HCEC 1CT (cell line): Measurements from ENCODE around the gene AIG1.
A peak's percentile ranks its signal among the peaks of the same experiment; 100 is the strongest.

Source experiments
- DNase-seq: peaks from one replicate; pipeline ENCODE4 v3.0.0-alpha.2; 2017

The AIG1 gene

DNA sequence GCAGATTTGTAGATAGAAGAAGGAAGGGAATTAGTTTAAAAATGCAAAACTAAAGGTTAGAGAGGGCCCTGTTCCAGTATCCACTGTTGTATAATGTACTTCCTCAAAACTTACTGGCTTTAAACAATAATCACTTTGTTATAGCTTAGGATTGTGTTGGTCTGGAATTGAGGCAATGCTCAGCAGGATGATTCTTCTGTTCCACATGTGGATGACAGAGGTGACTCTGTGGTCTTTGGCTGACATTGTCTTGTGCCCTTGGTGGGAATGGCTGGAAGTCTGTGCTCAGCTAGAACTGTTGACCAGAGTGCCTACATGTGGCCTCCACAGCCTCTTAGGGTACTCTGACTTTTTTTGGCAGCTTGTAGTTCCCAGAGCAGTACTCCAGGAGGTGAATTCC is 143.4 kb downstream of the AIG1 start:
- DNase-seq, result no peak

DNA sequence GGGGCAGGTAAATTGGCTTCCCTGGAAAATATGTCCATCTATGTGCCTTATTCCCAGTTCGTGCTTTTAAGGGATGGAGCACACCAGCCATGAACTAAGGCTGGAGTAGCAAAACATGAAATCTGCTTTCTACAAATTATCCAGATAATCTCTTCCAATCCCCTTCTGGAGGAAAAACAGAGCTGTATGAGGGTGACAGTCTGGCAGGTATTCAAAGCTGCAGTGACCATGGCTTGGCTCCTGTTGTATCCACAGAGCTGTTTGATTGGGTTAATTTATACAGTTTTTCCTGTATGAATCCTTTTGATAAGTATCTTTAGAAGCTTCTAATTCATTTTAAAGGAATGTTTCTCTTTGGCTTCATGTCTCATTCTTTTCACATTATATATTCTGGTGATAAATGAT is 144.4 kb downstream of the AIG1 start:
- DNase-seq, result no peak

- DNase-seq, result no peak
These were observed 144.9 kb downstream of the AIG1 start for GRCh38 chr6:143205585-143205984.

DNA sequence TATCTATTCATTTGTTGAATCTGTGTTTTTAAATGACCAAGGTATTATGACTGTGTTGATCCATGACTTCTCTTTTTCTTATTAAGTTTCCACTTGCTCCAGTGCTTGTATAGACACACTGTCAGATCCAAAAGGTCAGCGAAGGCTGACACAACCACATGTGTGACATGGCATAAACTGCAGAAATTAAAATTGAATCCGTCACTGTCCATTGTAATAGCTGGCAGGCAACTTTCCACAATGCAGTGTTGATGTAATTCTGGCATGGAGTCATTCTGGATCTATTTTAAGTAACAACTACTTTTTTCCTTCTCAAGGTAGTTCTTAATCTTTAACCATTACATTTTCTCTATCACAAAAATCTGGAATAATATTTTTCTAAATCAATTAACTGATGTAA is 145.3 kb downstream of the AIG1 start:
- no peak for DNase-seq

GRCh38 chr6:143206550-143206949 is 145.9 kb downstream of the AIG1 start:
- no peak for DNase-seq

GRCh38 chr6:143210420-143210819 is 149.7 kb downstream of the AIG1 start:
- no peak for DNase-seq

- no peak for DNase-seq
These were observed 153.2 kb downstream of the AIG1 start for GRCh38 chr6:143213859-143214376.

- no peak for DNase-seq
These were observed 154.7 kb downstream of the AIG1 start for GRCh38 chr6:143215363-143215762.

DNA sequence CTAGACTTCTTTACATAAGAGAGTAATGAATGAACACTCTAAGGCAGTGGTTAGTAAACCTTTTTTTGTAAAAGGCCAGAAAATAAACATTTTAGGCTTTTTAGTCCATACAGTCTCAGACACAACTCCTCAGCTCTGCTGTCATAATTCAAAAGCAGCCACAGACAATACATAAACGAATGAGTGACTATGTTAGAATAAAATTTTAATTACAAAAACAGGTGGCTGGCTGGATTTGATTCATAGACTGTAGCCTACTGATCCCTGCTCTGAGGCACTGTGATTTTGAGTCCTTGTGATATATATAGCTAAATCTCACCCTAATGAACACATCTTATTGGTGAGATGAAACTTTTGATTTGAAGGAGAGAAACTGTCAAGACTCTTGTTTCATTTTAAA is 155.1 kb downstream of the AIG1 start:
- DNase-seq, result no peak

GRCh38 chr6:143218233-143218632 is 157.5 kb downstream of the AIG1 start:
- no peak for DNase-seq

- no peak for DNase-seq
These were observed 161.0 kb downstream of the AIG1 start for GRCh38 chr6:143221698-143222097.

- DNase-seq, result no peak
These were observed 161.6 kb downstream of the AIG1 start for GRCh38 chr6:143222310-143222709.

GRCh38 chr6:143222801-143223231 is 162.1 kb downstream of the AIG1 start:
- DNase-seq, result no peak

DNA sequence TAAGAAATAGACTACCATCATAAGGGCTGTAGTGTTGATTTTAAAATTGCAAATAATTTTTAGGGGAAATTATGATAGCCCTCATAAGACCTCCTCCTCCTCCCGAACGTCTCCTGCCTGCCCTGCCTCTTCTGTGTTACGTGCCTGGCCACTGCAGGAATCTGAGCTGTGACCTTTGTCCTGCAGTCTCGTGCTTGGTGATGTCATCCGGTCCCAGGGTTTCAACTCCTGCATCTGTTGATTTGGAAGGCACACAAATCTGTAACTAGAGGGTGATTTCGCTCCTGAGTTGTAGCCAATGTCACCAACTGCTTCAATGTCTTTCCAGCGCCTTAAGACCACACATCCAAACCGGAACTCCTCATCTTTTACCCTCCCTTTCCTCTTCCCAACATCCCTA is 163.2 kb downstream of the AIG1 start:
- peak; percentile 18 for DNase-seq

GRCh38 chr6:143224516-143224915 is 163.8 kb downstream of the AIG1 start:
- DNase-seq, result peak; percentile 14

DNA sequence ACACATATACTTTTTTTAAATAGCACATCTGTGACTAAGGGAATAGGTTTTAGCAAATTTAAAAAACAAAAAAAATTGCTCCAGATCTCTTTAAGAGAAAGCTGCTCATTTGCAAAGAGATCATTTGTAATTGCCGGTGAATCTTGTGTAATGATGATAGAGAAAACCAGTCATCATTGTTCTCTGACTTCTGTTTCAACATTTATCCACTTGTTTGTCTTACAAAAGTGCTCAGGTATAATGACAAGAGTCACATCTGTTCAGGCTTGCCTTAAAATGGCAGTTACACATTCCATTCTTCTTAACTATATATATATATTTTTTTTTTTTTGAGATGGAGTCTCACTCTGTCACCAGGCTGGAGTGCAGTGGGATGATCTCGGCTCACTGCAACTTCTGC is 165.2 kb downstream of the AIG1 start:
- no peak for DNase-seq

GRCh38 chr6:143227675-143228074 is 167.0 kb downstream of the AIG1 start:
- DNase-seq, result no peak

GRCh38 chr6:143229400-143229799 is 168.7 kb downstream of the AIG1 start:
- no peak for DNase-seq

DNA sequence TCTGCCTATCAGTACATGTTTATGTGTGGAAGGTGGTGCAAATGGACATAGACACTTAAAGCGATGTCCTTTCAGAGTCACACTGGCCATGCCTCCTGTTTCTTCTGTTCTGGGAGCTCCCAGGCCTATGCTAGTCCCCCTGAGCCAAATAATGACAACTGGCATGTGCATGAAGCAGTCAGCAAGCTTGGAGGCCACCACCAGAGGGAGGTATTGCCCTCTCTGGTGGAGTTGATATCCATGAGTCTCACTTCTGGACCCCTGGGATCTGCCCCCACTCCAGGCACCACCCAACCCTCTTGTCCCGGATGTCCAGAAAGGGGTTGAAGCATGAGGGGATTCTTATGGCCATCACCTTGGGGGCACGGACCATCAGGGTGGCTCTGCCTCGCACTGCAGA is 172.2 kb downstream of the AIG1 start:
- peak; percentile 43 for DNase-seq

DNA sequence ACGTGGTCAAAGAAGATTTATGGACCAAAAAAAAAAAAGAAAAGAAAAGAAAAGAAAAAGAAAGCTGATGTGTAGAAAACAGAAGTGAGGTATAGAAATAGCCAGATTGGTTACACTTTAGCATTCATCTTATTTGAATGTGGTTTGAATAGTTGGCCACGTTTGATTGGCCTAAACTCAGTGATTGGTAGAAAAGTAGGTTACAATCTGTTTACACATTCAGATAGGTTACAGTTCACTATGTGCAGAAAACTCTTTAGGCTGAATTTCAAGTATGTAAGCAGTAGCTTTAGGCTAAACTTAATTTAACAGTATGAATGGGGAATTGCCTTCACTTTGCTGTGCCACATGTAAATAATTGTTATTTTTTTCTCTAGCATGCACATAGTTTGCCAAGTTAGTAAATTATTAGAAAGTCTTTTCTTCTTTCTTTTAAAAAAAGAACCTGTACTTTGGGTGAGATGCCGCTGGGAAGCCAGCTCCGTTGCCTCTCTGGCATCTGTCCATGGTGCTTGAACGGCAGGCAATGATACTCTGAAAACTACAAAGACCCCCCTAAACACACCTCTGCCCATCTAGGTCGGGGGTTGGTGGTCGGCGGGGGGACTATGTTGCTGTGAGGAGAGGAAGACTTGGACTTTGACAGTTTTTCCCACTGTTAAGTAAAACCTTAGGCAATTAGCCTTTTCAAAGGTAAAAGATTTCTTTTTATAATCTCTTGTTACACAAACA is 173.0 kb downstream of the AIG1 start:
- no peak for DNase-seq

DNA sequence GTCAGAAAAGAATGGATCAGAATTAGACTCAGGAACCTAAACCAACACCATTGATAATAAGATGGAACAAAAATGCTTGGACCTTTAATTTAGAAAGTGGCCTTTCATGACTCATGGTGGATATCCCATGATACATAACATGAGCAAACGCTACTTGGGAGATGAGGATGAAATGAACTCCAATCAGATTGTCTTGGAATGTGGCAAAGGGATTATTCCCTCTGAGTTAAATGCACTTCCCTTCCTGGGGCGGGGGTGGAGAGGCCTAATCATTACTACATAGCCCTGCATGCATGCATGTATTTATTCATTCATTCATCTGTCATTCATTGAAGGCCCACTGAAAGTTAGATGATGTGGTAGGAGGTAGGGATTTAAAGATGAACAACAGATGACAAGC is 174.0 kb downstream of the AIG1 start:
- peak; percentile 56 for DNase-seq

DNA sequence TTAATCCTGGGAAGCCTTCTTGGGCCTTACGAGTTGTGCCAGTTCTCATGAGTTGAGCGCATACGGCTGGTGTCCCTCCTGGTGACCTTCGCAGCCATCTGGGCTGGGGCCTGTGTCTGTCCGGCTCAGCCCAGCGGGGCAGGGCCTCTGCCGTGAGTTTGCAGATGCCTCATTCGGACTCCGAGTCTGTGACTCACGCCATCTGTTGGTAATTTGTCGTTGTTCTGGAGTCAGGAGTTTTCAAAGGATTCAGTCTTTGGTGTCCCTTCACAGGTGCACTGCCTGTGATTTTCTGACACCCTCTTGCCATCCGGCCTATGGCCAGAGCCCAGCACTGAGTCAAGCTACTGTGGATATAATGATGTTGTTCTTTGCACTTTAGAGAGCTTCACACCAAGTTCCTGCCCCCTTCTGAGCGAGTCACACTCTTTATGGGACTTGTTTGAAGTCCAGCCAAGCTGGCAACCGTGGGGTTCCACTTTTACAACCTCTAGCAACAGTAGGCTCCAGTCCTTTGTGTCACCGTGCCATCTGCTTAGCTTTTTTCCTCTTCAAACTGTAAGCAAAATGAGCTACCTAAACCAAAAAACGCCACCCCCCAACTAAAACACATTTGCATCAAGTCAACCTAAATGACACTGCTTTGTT is 175.6 kb downstream of the AIG1 start:
- no peak for DNase-seq

GRCh38 chr6:143238306-143238705 is 177.6 kb downstream of the AIG1 start:
- no peak for DNase-seq

GRCh38 chr6:143241111-143241510 is 180.4 kb downstream of the AIG1 start:
- DNase-seq, result no peak

DNA sequence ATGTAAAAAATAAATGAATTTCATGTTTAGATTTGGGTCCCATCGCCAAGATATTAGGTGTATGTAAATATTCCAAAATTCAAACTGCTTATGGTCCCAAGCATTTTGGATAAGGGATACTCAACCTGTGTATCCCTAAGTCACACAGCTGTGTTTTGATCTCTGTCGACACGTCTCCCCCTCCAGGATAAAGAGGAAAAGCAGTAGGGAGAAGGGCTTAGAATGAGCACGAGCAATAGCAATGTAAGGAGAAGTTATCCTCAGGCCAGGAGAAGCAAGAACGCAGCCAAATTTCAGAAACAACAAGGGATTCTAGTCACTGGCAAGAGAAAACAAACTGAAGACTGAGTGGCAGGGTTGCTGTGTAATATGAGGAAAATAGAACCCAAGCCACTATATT is 181.2 kb downstream of the AIG1 start:
- DNase-seq, result no peak
